ENCODE data around the gene CERK.

- TF ChIP-seq CTCF (IDR thresholded peaks at IDR 0.05) (no peak), POLR2AphosphoS5 (IDR thresholded peaks at IDR 0.05; ENCODE audit: low read depth, low read length) (no peak), REST (IDR thresholded peaks at IDR 0.05; ENCODE audit: insufficient read depth in 1 of 2, low read depth in 2 of 2, low read length in 1 of 2) (no peak), TCF7L2 (IDR thresholded peaks at IDR 0.05; ENCODE audit: low read depth, low read length) (no peak)
Observed at GRCh38 chr22:46673662-46674236, 64.3 kb downstream of the CERK start.
